ENCODE data around the gene KCNQ1. TPM values are rescaled to one million over a fixed set of nuclear protein-coding genes. Genes with fewer than 3 reads are reported as not detected.

KCNQ1 gene
- total and polyA plus RNA-seq, 2 donors (not counting 1 experiment from before 2014, with no cell fraction given) = 21.5 to 28.8 TPM

- no peaks in the 10 kb centered on the region for H4K20me1 ChIP-seq (ENCODE audit: control insufficient read depth, insufficient read depth, low read length, poor library complexity, severe bottlenecking)
- no peak overlapping the region for H3K9ac ChIP-seq (ENCODE audit: low read length)
- H3K9me3 Mint-ChIP-seq (ENCODE audit: insufficient read depth) = no peaks in the 10 kb centered on the region
- H3K4me2 ChIP-seq (replicated peaks; ENCODE audit: low read depth, low read length, poor library complexity, severe bottlenecking) = no peak overlapping the region
- H3K27ac ChIP-seq (ENCODE audit: low read length in 2 of 2) = no peak overlapping the region
- no peaks in the 10 kb centered on the region for H3K9me3 ChIP-seq (ENCODE audit: control extremely low read depth in 1 of 3, control insufficient read depth in 2 of 3, insufficient read depth in 1 of 3, low read length in 2 of 3)
- 97% methylated on average over 16 of the region's 17 CpGs for WGBS (ENCODE audit: insufficient coverage)
- H3K4me3 ChIP-seq (ENCODE audit: control extremely low read depth in 1 of 5, extremely low read depth in 1 of 5, insufficient read depth in 1 of 5, low read depth in 2 of 5, low read length in 4 of 5) = no peak overlapping the region
- H3K27ac Mint-ChIP-seq = no peak overlapping the region
- H3K4me1 Mint-ChIP-seq = no peaks in the 10 kb centered on the region
- POLR2A ChIA-PET = no interaction called here
- DNase-seq (no peak), ATAC-seq (ENCODE audit: low read depth) (no peak)
- H3K36me3 ChIP-seq (replicated peaks in 1 of 2; ENCODE audit: control extremely low read depth in 1 of 2, control insufficient read depth in 1 of 2, extremely low read depth in 1 of 2, insufficient read depth in 2 of 2, low read length in 1 of 2) = peaks cover 0 to 9% of the 10 kb centered on the region in 2 experiments
- TF ChIP-seq, protein P1, sequence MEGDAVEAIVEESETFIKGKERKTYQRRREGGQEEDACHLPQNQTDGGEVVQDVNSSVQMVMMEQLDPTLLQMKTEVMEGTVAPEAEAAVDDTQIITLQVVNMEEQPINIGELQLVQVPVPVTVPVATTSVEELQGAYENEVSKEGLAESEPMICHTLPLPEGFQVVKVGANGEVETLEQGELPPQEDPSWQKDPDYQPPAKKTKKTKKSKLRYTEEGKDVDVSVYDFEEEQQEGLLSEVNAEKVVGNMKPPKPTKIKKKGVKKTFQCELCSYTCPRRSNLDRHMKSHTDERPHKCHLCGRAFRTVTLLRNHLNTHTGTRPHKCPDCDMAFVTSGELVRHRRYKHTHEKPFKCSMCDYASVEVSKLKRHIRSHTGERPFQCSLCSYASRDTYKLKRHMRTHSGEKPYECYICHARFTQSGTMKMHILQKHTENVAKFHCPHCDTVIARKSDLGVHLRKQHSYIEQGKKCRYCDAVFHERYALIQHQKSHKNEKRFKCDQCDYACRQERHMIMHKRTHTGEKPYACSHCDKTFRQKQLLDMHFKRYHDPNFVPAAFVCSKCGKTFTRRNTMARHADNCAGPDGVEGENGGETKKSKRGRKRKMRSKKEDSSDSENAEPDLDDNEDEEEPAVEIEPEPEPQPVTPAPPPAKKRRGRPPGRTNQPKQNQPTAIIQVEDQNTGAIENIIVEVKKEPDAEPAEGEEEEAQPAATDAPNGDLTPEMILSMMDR (IDR thresholded peaks at IDR 0.05) = no peak
- no peak for TF ChIP-seq EZH2 (IDR thresholded peaks at IDR 0.05; ENCODE audit: borderline replicate concordance, insufficient read depth, low read depth, low read length, poor library complexity, severe bottlenecking)
- no peaks in the 10 kb centered on the region for H3K79me2 ChIP-seq (ENCODE audit: control insufficient read depth, insufficient read depth, low read length)
- no peak overlapping the region for H3K4me3 Mint-ChIP-seq
- H3K27me3 ChIP-seq (replicated peaks in 1 of 4; ENCODE audit: control extremely low read depth in 1 of 4, control insufficient read depth in 3 of 4, insufficient read depth in 4 of 4, low read length in 3 of 4) = no peaks in the 10 kb centered on the region
- intact Hi-C loops (cut with micrococcal nuclease) = no loop called here
- H2AFZ ChIP-seq (ENCODE audit: insufficient read depth, low read depth, low read length, poor library complexity, severe bottlenecking) = no peak overlapping the region
- H3K27me3 Mint-ChIP-seq = no peaks in the 10 kb centered on the region
- CTCF ChIA-PET = interaction anchor here (0.8 kb wide), 1 partner anchor 43 kb away, joined by 3 read pairs; no protein-coding TSS in a partner anchor
- no peaks in the 10 kb centered on the region for H3K4me1 ChIP-seq (ENCODE audit: control insufficient read depth in 2 of 2, insufficient read depth in 2 of 2, low read length in 2 of 2)
Measured at GRCh38 chr11:2575591-2576051, 130.8 kb downstream of the KCNQ1 start.

DNA sequence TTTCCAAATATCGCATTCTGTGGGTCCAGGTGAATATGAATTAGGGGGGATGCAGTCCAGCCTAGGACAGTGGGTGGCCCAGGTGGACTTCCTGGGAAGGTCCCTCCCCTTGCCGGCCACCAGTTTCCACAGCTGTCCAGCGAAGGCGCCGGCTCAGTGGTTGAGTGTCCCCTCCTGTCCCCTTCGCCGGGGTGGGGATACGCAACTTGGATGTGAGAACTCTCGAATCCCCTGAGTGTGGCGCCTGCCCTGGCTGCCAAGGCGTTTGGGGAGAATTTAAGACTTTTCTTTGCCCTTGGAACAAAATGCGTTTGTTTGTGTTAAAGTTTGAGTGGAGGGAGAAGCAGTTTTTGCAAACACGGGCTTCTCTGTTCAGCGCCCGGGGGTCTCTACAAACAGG, 131.3 kb downstream of the KCNQ1 start:
- Histone ChIP-seq H3K9ac (ENCODE audit: low read length) (no peak overlapping the region), H3K27ac (ENCODE audit: low read length in 2 of 2) (no peak overlapping the region), H4K20me1 (ENCODE audit: control insufficient read depth, insufficient read depth, low read length, poor library complexity, severe bottlenecking) (no peaks in the 10 kb centered on the region), H3K79me2 (ENCODE audit: control insufficient read depth, insufficient read depth, low read length) (no peaks in the 10 kb centered on the region), H2AFZ (ENCODE audit: insufficient read depth, low read depth, low read length, poor library complexity, severe bottlenecking) (no peak overlapping the region), H3K4me3 (ENCODE audit: control extremely low read depth in 1 of 5, extremely low read depth in 1 of 5, insufficient read depth in 1 of 5, low read depth in 2 of 5, low read length in 4 of 5) (no peak overlapping the region), H3K36me3 (replicated peaks in 1 of 2; ENCODE audit: control extremely low read depth in 1 of 2, control insufficient read depth in 1 of 2, extremely low read depth in 1 of 2, insufficient read depth in 2 of 2, low read length in 1 of 2) (peaks cover 0 to 9% of the 10 kb centered on the region in 2 experiments), H3K4me2 (replicated peaks; ENCODE audit: low read depth, low read length, poor library complexity, severe bottlenecking) (no peak overlapping the region), H3K9me3 (ENCODE audit: control extremely low read depth in 1 of 3, control insufficient read depth in 2 of 3, insufficient read depth in 1 of 3, low read length in 2 of 3) (no peaks in the 10 kb centered on the region), H3K4me1 (ENCODE audit: control insufficient read depth in 2 of 2, insufficient read depth in 2 of 2, low read length in 2 of 2) (no peaks in the 10 kb centered on the region), H3K27me3 (replicated peaks in 1 of 4; ENCODE audit: control extremely low read depth in 1 of 4, control insufficient read depth in 3 of 4, insufficient read depth in 4 of 4, low read length in 3 of 4) (no peaks in the 10 kb centered on the region)
- ATAC-seq (ENCODE audit: low read depth) = no peak
- Mint-ChIP-seq H3K27ac (no peak overlapping the region), H3K4me3 (no peak overlapping the region), H3K27me3 (no peaks in the 10 kb centered on the region), H3K9me3 (ENCODE audit: insufficient read depth) (no peaks in the 10 kb centered on the region), H3K4me1 (no peaks in the 10 kb centered on the region)
- DNase-seq = no peak
- POLR2A ChIA-PET = no interaction called here
- TF ChIP-seq, protein P1 (IDR thresholded peaks at IDR 0.05) = no peak
- TF ChIP-seq EZH2 (IDR thresholded peaks at IDR 0.05; ENCODE audit: borderline replicate concordance, insufficient read depth, low read depth, low read length, poor library complexity, severe bottlenecking) = no peak
- WGBS (ENCODE audit: insufficient coverage) = 96% methylated on average over 13 of the region's 15 CpGs
- CTCF ChIA-PET = interaction anchor here (0.8 kb wide), 1 partner anchor 43 kb away, joined by 3 read pairs; no protein-coding TSS in a partner anchor
- intact Hi-C loops (cut with micrococcal nuclease) = no loop called here

Data from B cell (primary cell).